ENCODE measurements around the gene PTPN6. TPM values are rescaled to one million over a fixed set of nuclear protein-coding genes. Genes with fewer than 3 reads are reported as not detected.

The PTPN6 gene
- total and polyA plus RNA-seq, 2 of the 13 experiments (the other 11 are each of a cell fraction or from before 2014, with no cell fraction given), result 10.5 to 10.6 TPM

GRCh38 chr12:6937481-6938352, 13.4 kb upstream of the PTPN6 start:
- Histone ChIP-seq H3K9ac (ENCODE audit: insufficient read depth, low read depth, low read length) (peak overlapping the region; percentile 93), H3K27me3 (ENCODE audit: control insufficient read depth in 1 of 2, insufficient read depth in 2 of 2, low read length in 2 of 2) (no peaks in the 10 kb centered on the region), H3K79me2 (ENCODE audit: insufficient read depth, low read length) (no peaks in the 10 kb centered on the region), H4K20me1 (ENCODE audit: insufficient read depth, low read length) (no peaks in the 10 kb centered on the region), H3K36me3 (replicated peaks in 1 of 2; ENCODE audit: control insufficient read depth in 1 of 2, insufficient read depth in 2 of 2, low read length in 2 of 2) (peaks cover 7 to 33% of the 10 kb centered on the region in 2 experiments), H3K4me3 (replicated peaks in 1 of 3; ENCODE audit: insufficient read depth in 1 of 3, low read depth in 2 of 3, low read length in 3 of 3) (peak overlapping the region; percentile 49 to 78 (median 70); a peak in 5 of 6 replicates), H3K9me3 (ENCODE audit: low read length) (no peaks in the 10 kb centered on the region), H3K4me1 (ENCODE audit: insufficient read depth, low read length) (peaks cover 26% of the 10 kb centered on the region), H3K27ac (ENCODE audit: extremely low read length, insufficient read depth, low read length) (peak overlapping the region; percentile 90), H2AFZ (ENCODE audit: low read length) (no peak overlapping the region), H3K4me2 (ENCODE audit: low read depth, low read length) (peak overlapping the region; percentile 87)
- 22% methylated on average over 43 of the region's 80 CpGs for WGBS (ENCODE audit: low lambda C conversion rate)
- in situ Hi-C loops (cut with HindIII; ENCODE audit: extremely low pct_ligation_motif_present, low pct_unique_long_range_greater_than_20kb) (no loop called here), intact Hi-C loops (cut with micrococcal nuclease; ENCODE audit: unreplicated experiment) (loop anchor here (2.0 kb wide), 1 partner anchor 13 kb away; no protein-coding TSS in a partner anchor)
- TSS peak; percentile 85 for BruUV-seq (replicated peaks)
- DNase-seq (ENCODE audit: low spot score), result peak; percentile 91
- CTCF ChIA-PET (ENCODE audit: low intra/inter-chr PET ratio, low total read pairs), result interaction anchor here (1.8 to 2.5 kb wide), 2 partner anchors 14 to 68 kb away, joined by 14 to 16 read pairs; no protein-coding TSS in a partner anchor
- ATAC-seq, result peak; percentile 93
- peak; percentile 98 for FAIRE-seq
- POLR2A ChIA-PET, result interaction anchor here (0.7 to 4.6 kb wide), 16 partner anchors 9 to 214 kb away, joined by 3 to 30 read pairs (median 10); partner anchors contain the start of genes ATN1, C1RL, COPS7A and ENO2
- TF ChIP-seq TBL1XR1 (IDR thresholded peaks at IDR 0.05; ENCODE audit: borderline replicate concordance, low read length, partially characterized antibody) (peak; percentile 40), NFYC (CRISPR knock-in tag; IDR thresholded peaks at IDR 0.05) (peak; percentile 49), ZNF329 (CRISPR knock-in tag; IDR thresholded peaks at IDR 0.05; ENCODE audit: low read depth) (peak; percentile 1; the same call in 1 of the 2 replicates), SP140L (CRISPR knock-in tag; IDR thresholded peaks at IDR 0.05; ENCODE audit: borderline replicate concordance) (no peak), ZNF3 (CRISPR knock-in tag; IDR thresholded peaks at IDR 0.05) (no peak), ZBTB2 (CRISPR knock-in tag; IDR thresholded peaks at IDR 0.05; ENCODE audit: low read depth) (peak; percentile 23; the same call in 1 of the 2 replicates), HDAC6 (IDR thresholded peaks at IDR 0.05; ENCODE audit: low read depth, low read length) (no peak), ZNF207 (IDR thresholded peaks at IDR 0.05; ENCODE audit: borderline replicate concordance) (no peak), ZSCAN12 (CRISPR knock-in tag; IDR thresholded peaks at IDR 0.05) (peak; percentile 70; the same call in 1 of the 2 replicates), CC2D1A (CRISPR knock-in tag; IDR thresholded peaks at IDR 0.05) (no peak), MIER3 (CRISPR knock-in tag; IDR thresholded peaks at IDR 0.05; ENCODE audit: borderline replicate concordance) (peak; percentile 95), ZNF256 (CRISPR knock-in tag; conservative IDR thresholded peaks at IDR 0.05) (no peak), ZNF777 (CRISPR knock-in tag; IDR thresholded peaks at IDR 0.05) (no peak), NCOA5 (CRISPR knock-in tag; IDR thresholded peaks at IDR 0.05) (no peak; the same call in 1 of the 2 replicates), HDAC2 (CRISPR knock-in tag; IDR thresholded peaks at IDR 0.05) (peak; percentile 87; the same call in 1 of the 2 replicates), ZBTB44 (CRISPR knock-in tag; IDR thresholded peaks at IDR 0.05) (peak; percentile 68; the same call in 1 of the 2 replicates), ZNF547 (CRISPR knock-in tag; IDR thresholded peaks at IDR 0.05) (peak; percentile 88), GATAD1 (CRISPR knock-in tag; IDR thresholded peaks at IDR 0.05) (peak; percentile 97), HNRNPUL1 (IDR thresholded peaks at IDR 0.05; ENCODE audit: low read depth, low read length) (0 out of 2 replicates have a peak, but pooled peaks have one; percentile 22), ZNF337 (CRISPR knock-in tag; IDR thresholded peaks at IDR 0.05; ENCODE audit: borderline replicate concordance, low read depth) (peak; percentile 90), SMC3 (IDR thresholded peaks at IDR 0.05; ENCODE audit: low read length) (peak; percentile 24; the same call in 1 of the 2 replicates)
